Activated CD4-positive, alpha-beta T cell treated with anti-CD3 and anti-CD28 coated beads, Interleukin-2, amount 50 U/mL, for 1 hour (primary cell): ENCODE results near the gene PLA2G15.
"Not testable (repeated sequence)": the region's sequence is repeated elsewhere in the genome, so short reads cannot be mapped to it uniquely, and the experiment has no call there.

Source experiments
- DNase-seq: peaks from one replicate; pipeline ENCODE4 v3.0.0-alpha.2; 2020

The PLA2G15 gene

DNA sequence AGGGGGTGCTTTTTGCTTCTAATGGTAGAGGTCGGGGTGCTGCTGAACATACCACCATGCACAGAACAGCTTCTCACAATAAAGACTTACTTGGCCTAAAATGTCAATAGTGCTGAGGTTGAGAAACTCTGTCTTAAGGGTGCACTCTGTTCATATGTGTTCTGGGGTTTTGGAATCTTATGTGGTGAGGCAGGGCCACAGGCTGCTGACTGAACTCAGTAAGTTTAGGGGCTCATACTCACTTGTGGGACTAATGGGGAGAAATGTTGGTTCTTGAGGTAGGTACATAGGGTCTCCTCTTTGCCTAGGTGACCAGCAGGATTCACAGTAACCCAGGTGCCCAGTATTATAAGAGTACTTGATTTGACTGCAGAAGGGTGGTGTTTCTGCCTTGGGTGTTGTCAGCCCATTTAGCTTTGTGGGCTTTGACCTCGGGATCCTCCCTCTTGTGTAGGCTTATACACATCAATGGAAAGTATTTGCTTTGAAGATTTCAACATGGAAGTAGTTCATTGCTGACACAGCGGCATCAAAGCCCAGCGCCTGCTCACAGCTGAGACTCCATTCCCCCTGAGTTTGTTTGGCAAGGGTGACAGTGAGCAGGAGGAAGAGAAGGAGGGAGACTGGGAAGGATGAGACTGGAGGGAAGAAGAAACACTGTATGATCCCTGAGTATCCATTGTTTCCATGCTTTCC, 36.3 kb downstream of the PLA2G15 start:
- DNase-seq, result peak; percentile 43

- DNase-seq, result no peak
Observed at GRCh38 chr16:68282064-68282452, 36.9 kb downstream of the PLA2G15 start.

DNA sequence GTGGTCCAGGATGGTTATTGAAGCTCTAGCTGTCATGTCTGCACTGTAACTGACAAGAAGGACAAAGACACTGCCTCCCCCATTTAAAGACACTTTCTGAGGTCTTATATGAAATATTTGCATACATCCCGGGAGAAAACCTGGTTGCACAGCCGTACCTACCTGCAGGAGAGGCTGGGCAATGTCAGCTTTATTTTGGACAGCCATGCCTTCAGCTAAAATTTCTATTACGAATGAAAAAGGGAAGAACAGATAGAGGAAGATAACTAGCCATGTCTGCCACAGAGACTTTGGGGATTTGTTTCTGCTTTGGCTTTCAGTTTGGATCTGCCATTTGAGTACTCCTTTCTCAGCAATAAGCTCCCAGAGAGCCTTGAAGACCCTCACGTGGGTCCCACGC, 38.2 kb downstream of the PLA2G15 start:
- no peak for DNase-seq

- DNase-seq, result no peak
Observed at GRCh38 chr16:68283801-68284598, 38.8 kb downstream of the PLA2G15 start.

DNA sequence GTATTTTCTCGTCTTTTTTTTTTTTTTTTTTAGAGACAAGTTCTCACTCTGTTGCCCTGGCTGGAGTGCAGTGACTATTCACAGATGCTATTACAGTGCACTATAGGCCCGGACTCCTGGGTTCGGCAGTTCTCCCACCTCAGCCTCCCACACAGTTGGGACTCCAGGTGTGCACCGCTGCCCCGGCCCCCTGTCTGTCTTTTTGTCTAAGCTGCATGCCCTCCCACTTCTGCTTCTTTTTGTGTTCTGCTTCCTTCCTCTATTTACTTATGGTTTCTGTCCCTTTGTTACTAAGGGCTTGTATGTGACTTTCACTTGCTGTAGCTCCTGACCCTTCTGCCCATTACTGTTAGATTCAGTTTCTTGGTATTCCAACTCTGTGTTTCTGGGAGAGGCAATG, 39.7 kb downstream of the PLA2G15 start:
- DNase-seq, result no peak

DNA sequence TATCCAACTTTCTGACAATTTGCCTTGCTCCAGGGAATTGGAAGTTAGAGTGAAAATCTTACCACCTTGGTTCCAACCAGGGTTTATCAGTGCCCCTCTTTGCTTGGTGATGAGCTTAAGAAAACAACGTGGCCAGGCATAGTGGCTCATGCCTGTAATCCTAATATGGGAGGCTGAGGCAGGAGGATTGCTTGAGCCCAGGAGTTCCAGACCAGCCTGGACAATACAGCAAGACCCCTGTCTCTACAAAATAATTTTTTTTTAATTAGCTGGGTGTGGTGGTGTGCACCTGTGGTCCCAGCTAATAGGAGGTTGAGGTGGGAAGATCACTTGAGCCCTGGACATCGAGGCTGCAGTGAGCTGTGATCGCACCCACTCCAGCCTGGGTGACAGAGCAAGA, 40.5 kb downstream of the PLA2G15 start:
- no peak for DNase-seq

DNA sequence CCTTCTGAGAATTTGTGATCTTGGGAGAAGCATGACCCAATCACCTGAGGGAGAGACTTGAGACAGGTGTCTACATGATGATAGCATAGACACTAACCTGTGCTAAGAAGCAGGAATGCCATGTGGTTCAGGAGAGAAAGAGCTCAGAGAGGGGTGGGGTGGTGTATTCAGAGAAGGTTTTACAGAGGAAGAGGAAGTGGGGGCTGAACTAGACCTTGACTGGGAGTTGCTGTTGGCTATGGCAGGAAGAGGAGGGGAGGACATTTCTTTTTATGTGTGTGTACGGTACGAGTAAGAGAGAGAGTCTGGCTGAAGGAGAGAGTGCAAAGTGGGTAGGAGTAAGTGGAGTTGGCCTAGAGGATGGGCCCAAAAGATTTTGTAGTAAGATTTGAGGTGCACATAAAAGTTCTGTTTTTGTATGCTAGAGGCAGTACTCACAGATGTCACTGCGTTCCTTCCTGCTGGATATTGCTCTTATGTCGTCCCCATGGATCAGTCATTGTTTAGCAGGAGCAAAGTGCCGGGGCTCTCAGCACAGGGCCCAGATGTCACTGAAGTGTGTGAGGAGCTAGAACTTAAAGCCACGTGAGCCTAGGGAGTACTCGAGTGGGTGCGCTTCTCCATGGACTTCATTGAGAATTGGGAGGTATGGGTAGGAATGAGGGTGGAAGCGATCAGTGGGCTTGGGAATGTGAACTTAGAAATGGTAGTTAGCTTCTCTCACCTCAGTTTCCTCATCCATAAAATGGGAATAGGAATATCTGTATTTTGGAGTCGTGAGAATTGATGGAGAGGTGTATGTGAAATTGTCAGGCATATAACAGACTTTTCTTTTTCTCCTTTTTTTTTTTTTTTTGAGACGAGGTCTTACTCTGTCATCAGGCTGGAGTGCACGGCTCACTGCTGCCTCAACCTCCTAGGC, 41.2 kb downstream of the PLA2G15 start:
- DNase-seq, result no peak

GRCh38 chr16:68287276-68288251, 42.4 kb downstream of the PLA2G15 start:
- DNase-seq, result peak; percentile 34

- no peak for DNase-seq
Observed at GRCh38 chr16:68288252-68288650, 43.1 kb downstream of the PLA2G15 start.

GRCh38 chr16:68288796-68289195, 43.6 kb downstream of the PLA2G15 start:
- DNase-seq, result not testable (repeated sequence)

- no peak for DNase-seq
Observed at GRCh38 chr16:68289202-68289601, 44.0 kb downstream of the PLA2G15 start.

DNA sequence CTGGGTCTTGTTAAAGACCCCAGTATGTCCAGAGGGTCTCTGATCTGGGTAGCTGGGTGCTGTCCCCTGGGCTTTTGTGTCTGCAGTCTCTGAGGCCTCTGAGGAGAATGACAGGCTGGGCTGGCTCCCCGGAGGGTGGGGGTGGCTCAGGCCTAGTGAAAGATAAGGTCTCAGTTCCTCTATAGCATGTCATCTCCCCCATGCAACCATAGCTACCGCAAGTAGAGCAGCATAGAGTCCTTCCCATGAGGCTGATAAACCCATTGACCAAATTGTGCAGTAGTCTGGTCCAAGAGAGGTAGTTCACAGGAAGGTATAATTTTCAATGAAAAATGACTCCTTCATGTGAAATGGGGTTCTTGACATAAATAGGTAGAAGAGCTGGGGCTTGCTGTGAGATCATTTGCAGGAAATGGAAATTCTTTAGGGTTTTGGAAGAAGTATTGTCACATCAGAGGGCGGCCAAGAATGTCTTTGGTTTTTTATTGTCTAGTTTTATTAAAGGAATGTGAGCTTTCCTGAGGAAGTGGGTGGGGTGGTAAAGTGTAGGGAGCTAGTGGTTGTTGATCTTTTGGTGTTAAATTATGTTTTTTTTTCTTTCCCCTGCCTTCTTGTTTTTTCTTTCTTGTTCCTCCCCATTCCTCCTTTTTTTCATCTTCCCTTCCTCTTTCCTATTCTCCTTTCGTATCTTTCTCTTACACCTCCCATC, 44.6 kb downstream of the PLA2G15 start:
- DNase-seq, result peak; percentile 53

DNA sequence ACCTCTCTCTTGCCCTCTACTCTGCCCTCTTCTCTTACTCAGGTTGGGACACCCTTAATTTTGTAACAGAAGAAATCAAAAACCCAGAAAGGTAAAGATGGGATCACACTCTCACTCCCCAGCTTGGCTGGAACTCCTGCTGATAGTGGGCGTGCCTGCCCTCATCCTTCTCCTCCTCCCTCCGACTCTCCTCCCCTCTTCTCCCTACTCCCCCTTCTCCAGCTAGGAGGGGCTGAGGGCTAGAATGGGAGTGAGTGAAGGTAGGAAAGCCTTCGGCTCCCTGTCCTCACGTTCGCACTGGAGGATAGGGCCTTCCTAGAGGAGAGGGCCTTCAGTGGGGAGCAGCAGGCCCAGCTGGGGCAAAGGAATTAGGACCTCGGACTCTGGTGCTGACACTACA, 45.3 kb downstream of the PLA2G15 start:
- no peak for DNase-seq

DNA sequence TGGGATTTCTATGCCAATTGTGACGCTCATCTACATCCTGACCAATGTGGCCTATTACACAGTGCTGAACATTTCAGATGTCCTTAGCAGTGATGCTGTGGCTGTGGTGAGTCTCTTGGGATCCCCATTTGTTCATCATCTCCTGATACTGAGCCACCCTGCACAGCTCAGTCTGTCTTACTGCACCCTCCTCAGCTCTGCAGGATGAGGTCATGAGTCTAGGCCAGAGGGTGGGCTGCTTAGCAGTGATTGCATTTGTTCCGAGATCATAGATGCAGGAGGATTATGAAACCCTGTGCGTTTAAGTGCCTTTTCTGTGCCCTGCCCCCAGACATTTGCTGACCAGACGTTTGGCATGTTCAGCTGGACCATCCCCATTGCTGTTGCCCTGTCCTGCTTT, 46.1 kb downstream of the PLA2G15 start:
- no peak for DNase-seq

DNA sequence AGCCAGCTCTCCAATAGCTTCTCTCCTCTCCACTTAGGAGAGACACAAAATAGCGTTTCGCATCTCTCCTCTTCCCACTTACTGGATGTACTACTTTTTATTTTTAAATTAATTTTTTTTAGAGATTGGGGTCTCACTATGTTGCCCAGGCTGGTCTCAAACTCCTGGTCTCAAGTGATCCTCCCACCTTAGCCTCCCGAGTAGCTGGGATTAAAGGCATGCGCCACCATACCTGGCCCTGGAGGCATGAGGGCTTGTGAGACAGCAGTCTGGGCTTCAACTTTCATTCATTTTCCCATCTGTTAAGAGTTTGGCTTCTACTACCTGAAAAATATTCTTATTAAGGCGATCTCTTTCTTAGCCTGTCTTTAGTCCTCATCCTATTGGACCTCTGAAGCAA, 47.3 kb downstream of the PLA2G15 start:
- DNase-seq, result no peak

- no peak for DNase-seq
Observed at GRCh38 chr16:68296291-68296690, 51.1 kb downstream of the PLA2G15 start.

DNA sequence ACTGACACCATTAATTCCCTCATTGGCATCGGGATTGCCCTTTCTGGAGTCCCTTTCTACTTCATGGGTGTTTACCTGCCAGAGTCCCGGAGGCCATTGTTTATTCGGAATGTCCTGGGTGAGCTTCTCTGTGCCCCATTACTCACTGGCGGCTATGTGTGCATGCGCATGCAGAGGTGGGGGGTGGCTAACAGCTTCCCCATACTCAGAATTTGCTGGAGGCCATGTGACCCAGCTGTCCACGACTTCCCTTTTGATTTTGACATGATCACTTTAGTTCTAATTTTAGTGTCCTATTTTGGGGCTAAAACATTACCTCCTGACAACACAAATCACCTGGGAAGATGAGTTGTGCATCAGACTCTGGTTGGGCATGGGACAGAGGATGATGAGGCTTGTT, 51.5 kb downstream of the PLA2G15 start:
- DNase-seq, result no peak

GRCh38 chr16:68297908-68298307, 52.7 kb downstream of the PLA2G15 start:
- no peak for DNase-seq

DNA sequence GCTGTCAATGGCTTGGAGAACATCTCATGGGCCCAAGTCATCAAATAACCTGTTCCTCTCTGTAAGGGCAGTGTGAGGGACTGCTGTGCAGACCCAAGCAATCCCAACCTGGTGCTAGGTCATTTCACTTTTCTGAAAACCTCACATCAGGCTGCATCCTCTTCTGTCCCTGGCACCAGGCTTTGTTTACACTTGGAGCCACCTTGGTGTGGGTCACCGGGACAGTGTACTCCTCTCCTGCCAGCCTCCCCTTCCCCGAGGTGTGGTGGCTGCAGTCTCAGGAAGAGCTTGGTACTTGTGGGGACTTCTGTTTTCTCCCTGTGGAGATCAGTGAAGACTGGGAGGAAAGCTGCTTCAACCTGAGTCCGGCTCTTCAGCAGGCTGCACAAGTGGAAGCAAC, 53.1 kb downstream of the PLA2G15 start:
- no peak for DNase-seq

- DNase-seq, result no peak
Observed at GRCh38 chr16:68298907-68299561, 53.9 kb downstream of the PLA2G15 start.
